H1 (cell line): ENCODE results near the gene PPP1R7.

Experiments
- CHD1 ChIP-seq: IDR thresholded peaks from 2 replicates; pipeline ENCODE4 v1.6.1; 2012; ENCODE audit warnings: low read depth, low read length, improper control_type of control experiment
- CHD2 ChIP-seq: IDR thresholded peaks from 2 replicates; pipeline ENCODE4 v1.6.1; 2012; ENCODE audit warnings: low read length, improper control_type of control experiment
- CTCF ChIP-seq, 3 experiments: IDR thresholded peaks; 1 replicate in 2 of 3; 2 replicates in 1 of 3; pipeline versions ENCODE4 v1.5.1 to v1.6.1; 2011; ENCODE audit warnings: low read length in 3 of 3, mild to moderate bottlenecking in 3 of 3, inconsistent platforms in 2 of 3, low read depth in 1 of 3, moderate library complexity in 1 of 3; ENCODE audit not compliant: insufficient read depth in 1 of 3; ENCODE audit errors: control extremely low read depth in 1 of 3
- KDM5A ChIP-seq: fragments of 200-600 bp; IDR thresholded peaks from 2 replicates; pipeline ENCODE4 v1.7.1; 2012; ENCODE audit warnings: mild to moderate bottlenecking, low read length, inconsistent platforms, mixed read lengths
- RNF2 ChIP-seq: fragments of 200-900, 300-1000 bp; sonication (generic); IDR thresholded peaks from 2 replicates; pipeline ENCODE4 v1.7.1; 2016; ENCODE audit warnings: borderline replicate concordance, low read depth, mild to moderate bottlenecking, antibody characterized with exemption, low read length; ENCODE audit not compliant: poor library complexity, severe bottlenecking; ENCODE audit errors: missing control alignments
- SP1 ChIP-seq: IDR thresholded peaks from 2 replicates; pipeline ENCODE4 v1.6.1; 2011; ENCODE audit warnings: low read depth, low read length

GRCh38 chr2:241216211-241216761 is 66.0 kb downstream of the PPP1R7 start:
- TF ChIP-seq RNF2 (no peak), CHD2 (no peak), CTCF (IDR thresholded peaks at IDR 0.05; ENCODE audit: control extremely low read depth in 1 of 3, insufficient read depth in 1 of 3, low read depth in 1 of 3, low read length in 3 of 3) (no peak), SP1 (no peak), CHD1 (no peak), KDM5A (no peak)
